Neural cell (in vitro differentiated cells): Measurements from ENCODE around the gene APH1A. TPM values are rescaled to one million over a fixed set of nuclear protein-coding genes. Genes with fewer than 3 reads are reported as not detected.

Experiments used
- H2AFZ ChIP-seq: fragments of 200-600, 300-800 bp; sonication (generic), shearing (Covaris generic); 2 replicates; pipeline ENCODE4 v1.6.0; 2014; ENCODE audit warnings: low read depth, mild to moderate bottlenecking, antibody characterized with exemption, low read length, moderate library complexity
- H3F3A ChIP-seq: fragments of 200-600 bp; shearing (Covaris generic); 2 replicates; pipeline ENCODE4 v1.6.1; 2016; ENCODE audit warnings: mild to moderate bottlenecking, moderate library complexity, mixed read lengths, antibody characterized with exemption, low read length; ENCODE audit not compliant: insufficient read depth, poor library complexity, severe bottlenecking
- H3K27ac ChIP-seq: fragments of 200-600, 300-800 bp; sonication (generic), shearing (Covaris generic); 2 replicates; pipeline ENCODE4 v1.5.1; 2014; ENCODE audit warnings: mild to moderate bottlenecking, low read length, moderate library complexity
- H3K27me3 ChIP-seq: fragments of 300-800, 200-600 bp; sonication (generic), shearing (Covaris generic); 2 replicates; pipeline ENCODE4 v1.6.0; 2014; ENCODE audit warnings: mild to moderate bottlenecking, low read depth, low read length, moderate library complexity; ENCODE audit not compliant: insufficient read depth
- H3K36me3 ChIP-seq: fragments of 300-800, 200-600 bp; sonication (generic), shearing (Covaris generic); 2 replicates; pipeline ENCODE4 v1.5.1; 2014; ENCODE audit warnings: mild to moderate bottlenecking, antibody characterized with exemption, low read length, moderate library complexity; ENCODE audit not compliant: insufficient read depth
- H3K4me2 ChIP-seq: fragments of 300-800, 200-600 bp; sonication (generic), shearing (Covaris generic); 2 replicates; pipeline ENCODE4 v1.6.0; 2014; ENCODE audit warnings: mild to moderate bottlenecking, low read length
- H3K4me3 ChIP-seq: fragments of 300-800, 200-600 bp; sonication (generic), shearing (Covaris generic); 2 replicates; pipeline ENCODE4 v1.5.1; 2014; ENCODE audit warnings: mild to moderate bottlenecking, low read length, moderate library complexity
- H3K79me2 ChIP-seq: fragments of 200-600 bp; shearing (Covaris generic); replicated peaks from 2 replicates; pipeline ENCODE4 v1.6.0; 2014; ENCODE audit warnings: mild to moderate bottlenecking, low read length, moderate library complexity; ENCODE audit not compliant: insufficient read depth
- H3K9ac ChIP-seq: fragments of 300-800, 200-600 bp; sonication (generic), shearing (Covaris generic); 2 replicates; pipeline ENCODE4 v1.6.1; 2016; ENCODE audit warnings: mild to moderate bottlenecking, low read length, mixed read lengths
- H3K9me2 ChIP-seq: fragments of 200-600 bp; shearing (Covaris generic); 2 replicates; pipeline ENCODE4 v1.6.1; 2016; ENCODE audit warnings: mild to moderate bottlenecking, low read length, mixed read lengths; ENCODE audit not compliant: insufficient read depth
- H3K9me3 ChIP-seq: fragments of 200-600, 300-800 bp; sonication (generic), shearing (Covaris generic); 2 replicates; pipeline ENCODE4 v1.6.1; 2016; ENCODE audit warnings: mild to moderate bottlenecking, mixed run types, low read length, moderate library complexity, mixed read lengths
- H4K20me1 ChIP-seq: fragments of 200-600 bp; shearing (Covaris generic); 2 replicates; pipeline ENCODE4 v1.6.1; 2016; ENCODE audit warnings: mild to moderate bottlenecking, mixed run types; ENCODE audit not compliant: insufficient read depth
- CTCF ChIP-seq: fragments of 450-650 bp; IDR thresholded peaks from 2 replicates; pipeline ENCODE4 v1.5.1; 2014; ENCODE audit warnings: antibody characterized with exemption, mild to moderate bottlenecking, moderate library complexity; ENCODE audit not compliant: poor library complexity, severe bottlenecking
- EP300 ChIP-seq: fragments of 450-650 bp; conservative IDR thresholded peaks from 2 replicates; pipeline ENCODE4 v1.6.1; 2014; ENCODE audit warnings: antibody characterized with exemption, mild to moderate bottlenecking, moderate library complexity; ENCODE audit not compliant: poor library complexity, severe bottlenecking
- EZH2 ChIP-seq: fragments of 200-600, 300-800 bp; shearing (Covaris generic), sonication (generic); IDR thresholded peaks from 2 replicates; pipeline ENCODE4 v1.6.1; 2014; ENCODE audit warnings: antibody characterized with exemption, low read length, borderline replicate concordance, mild to moderate bottlenecking; ENCODE audit not compliant: insufficient read depth, poor library complexity, severe bottlenecking
- MXI1 ChIP-seq: fragments of 450-650 bp; conservative IDR thresholded peaks from 2 replicates; pipeline ENCODE4 v1.6.1; 2014; ENCODE audit warnings: antibody characterized with exemption, mild to moderate bottlenecking; ENCODE audit not compliant: poor library complexity, severe bottlenecking
- POLR2AphosphoS5 ChIP-seq: IDR thresholded peaks from 2 replicates; pipeline ENCODE4 v1.6.1; 2012
- RAD21 ChIP-seq: fragments of 450-650 bp; conservative IDR thresholded peaks from 2 replicates; pipeline ENCODE4 v1.6.1; 2014; ENCODE audit warnings: antibody characterized with exemption, mild to moderate bottlenecking, moderate library complexity
- SMC3 ChIP-seq: fragments of 450-650 bp; conservative IDR thresholded peaks from 2 replicates; pipeline ENCODE4 v1.6.1; 2014; ENCODE audit warnings: antibody characterized with exemption, mild to moderate bottlenecking, moderate library complexity; ENCODE audit not compliant: poor library complexity
- TAF1 ChIP-seq: IDR thresholded peaks from 2 replicates; pipeline ENCODE4 v1.6.1; 2012; ENCODE audit warnings: low read depth
- polyA plus RNA-seq: library from polyadenylated mRNA; depleted of rRNA; stranded (reverse); fragments of >200 nt; gene quantifications from 2 replicates; pipeline ENCODE4 v1.2.3, GENCODE V29; 2014
- TF ChIP-seq, protein P1 (sequence below): IDR thresholded peaks from 2 replicates; pipeline ENCODE4 v1.6.1; 2012; ENCODE audit warnings: borderline replicate concordance

Gene APH1A
- polyA plus RNA-seq, 1 donor from 2014 or later = 167 TPM

GRCh38 chr1:150269451-150269850 is 635 bp upstream of the APH1A start:
- peak overlapping the region; percentile 54 for H3K4me2 ChIP-seq
- TF ChIP-seq RAD21 (no peak), CTCF (no peak)
- peak overlapping the region; percentile 82 for H2AFZ ChIP-seq

GRCh38 chr1:150268340-150268704 is 494 bp downstream of the APH1A start:
- Histone ChIP-seq H3K9ac (peak overlapping the region; percentile 97), H2AFZ (peak overlapping the region; percentile 82), H3F3A (no peaks in the 10 kb centered on the region), H3K9me3 (no peaks in the 10 kb centered on the region), H3K79me2 (peaks cover 19% of the 10 kb centered on the region), H3K27me3 (no peaks in the 10 kb centered on the region), H3K27ac (peak overlapping the region; percentile 85), H4K20me1 (no peaks in the 10 kb centered on the region), H3K4me2 (peak overlapping the region; percentile 84), H3K9me2 (no peaks in the 10 kb centered on the region), H3K36me3 (no peaks in the 10 kb centered on the region), H3K4me3 (peak overlapping the region; percentile 99)
- TF ChIP-seq POLR2AphosphoS5 (no peak), MXI1 (no peak), EZH2 (no peak), EP300 (no peak), RAD21 (no peak), SMC3 (no peak), TAF1 (no peak), CTCF (no peak)
- TF ChIP-seq, protein P1, sequence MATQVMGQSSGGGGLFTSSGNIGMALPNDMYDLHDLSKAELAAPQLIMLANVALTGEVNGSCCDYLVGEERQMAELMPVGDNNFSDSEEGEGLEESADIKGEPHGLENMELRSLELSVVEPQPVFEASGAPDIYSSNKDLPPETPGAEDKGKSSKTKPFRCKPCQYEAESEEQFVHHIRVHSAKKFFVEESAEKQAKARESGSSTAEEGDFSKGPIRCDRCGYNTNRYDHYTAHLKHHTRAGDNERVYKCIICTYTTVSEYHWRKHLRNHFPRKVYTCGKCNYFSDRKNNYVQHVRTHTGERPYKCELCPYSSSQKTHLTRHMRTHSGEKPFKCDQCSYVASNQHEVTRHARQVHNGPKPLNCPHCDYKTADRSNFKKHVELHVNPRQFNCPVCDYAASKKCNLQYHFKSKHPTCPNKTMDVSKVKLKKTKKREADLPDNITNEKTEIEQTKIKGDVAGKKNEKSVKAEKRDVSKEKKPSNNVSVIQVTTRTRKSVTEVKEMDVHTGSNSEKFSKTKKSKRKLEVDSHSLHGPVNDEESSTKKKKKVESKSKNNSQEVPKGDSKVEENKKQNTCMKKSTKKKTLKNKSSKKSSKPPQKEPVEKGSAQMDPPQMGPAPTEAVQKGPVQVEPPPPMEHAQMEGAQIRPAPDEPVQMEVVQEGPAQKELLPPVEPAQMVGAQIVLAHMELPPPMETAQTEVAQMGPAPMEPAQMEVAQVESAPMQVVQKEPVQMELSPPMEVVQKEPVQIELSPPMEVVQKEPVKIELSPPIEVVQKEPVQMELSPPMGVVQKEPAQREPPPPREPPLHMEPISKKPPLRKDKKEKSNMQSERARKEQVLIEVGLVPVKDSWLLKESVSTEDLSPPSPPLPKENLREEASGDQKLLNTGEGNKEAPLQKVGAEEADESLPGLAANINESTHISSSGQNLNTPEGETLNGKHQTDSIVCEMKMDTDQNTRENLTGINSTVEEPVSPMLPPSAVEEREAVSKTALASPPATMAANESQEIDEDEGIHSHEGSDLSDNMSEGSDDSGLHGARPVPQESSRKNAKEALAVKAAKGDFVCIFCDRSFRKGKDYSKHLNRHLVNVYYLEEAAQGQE = no peak

More at GRCh38 chr1:150269451-150269850, 635 bp upstream of the APH1A start:
- Histone ChIP-seq H3K36me3 (no peaks in the 10 kb centered on the region), H3K9me3 (no peaks in the 10 kb centered on the region), H3K9ac (peak overlapping the region; percentile 97), H3K9me2 (no peaks in the 10 kb centered on the region), H3K27me3 (no peaks in the 10 kb centered on the region), H3K4me3 (peak overlapping the region; percentile 99), H3K79me2 (peaks cover 19% of the 10 kb centered on the region), H4K20me1 (no peaks in the 10 kb centered on the region), H3K27ac (peak overlapping the region; percentile 85), H3F3A (no peaks in the 10 kb centered on the region)
